ENCODE data around the gene ASCL1. TPM values are rescaled to one million over a fixed set of nuclear protein-coding genes. Genes with fewer than 3 reads are reported as not detected.

The ASCL1 gene
- total RNA-seq, 2 experiments from 2014 or later = not detected

DNA sequence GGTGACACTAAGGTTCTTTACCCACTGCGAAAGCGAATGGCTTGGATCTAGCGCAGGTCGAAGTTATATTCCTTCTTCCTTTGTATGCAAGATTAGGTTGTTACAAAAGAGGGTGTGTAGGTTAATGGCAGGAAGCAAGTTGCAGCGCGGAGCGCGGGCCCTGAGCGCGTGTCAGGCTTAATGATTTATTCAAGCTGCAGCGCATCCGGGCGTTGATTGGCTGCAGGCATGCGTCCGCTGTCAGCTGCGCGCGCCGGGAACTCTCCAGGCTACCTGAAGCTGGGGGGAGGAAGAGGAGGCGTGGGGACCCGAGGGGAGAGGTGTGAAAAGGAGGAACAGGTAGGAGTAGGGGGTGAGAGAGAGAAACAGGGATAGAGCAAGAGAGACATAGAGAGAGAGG lies 7.4 kb downstream of the ASCL1 start:
- CTCF ChIA-PET = interaction anchor here (2.1 kb wide), 1 partner anchor 16 kb away, joined by 9 read pairs; no protein-coding TSS in a partner anchor
- peaks cover 2% of the 10 kb centered on the region for H3K36me3 Mint-ChIP-seq (ENCODE audit: low read depth)
- H3K4me1 Mint-ChIP-seq = peaks cover 19% of the 10 kb centered on the region
- peak; percentile 47 for ATAC-seq
- peak; percentile 49 for DNase-seq
- POLR2A ChIA-PET = no interaction called here
- peak overlapping the region; percentile 34 for H3K4me3 Mint-ChIP-seq
- intact Hi-C loops (cut with DNase I, micrococcal nuclease) = no loop called here
- H3K9me3 Mint-ChIP-seq (ENCODE audit: low read depth) = peaks cover 4% of the 10 kb centered on the region
- no peak overlapping the region for H3K27ac Mint-ChIP-seq
- H3K27me3 Mint-ChIP-seq = peaks cover 76% of the 10 kb centered on the region

GRCh38 chr12:102965281-102966155 lies 8.0 kb downstream of the ASCL1 start:
- H3K27ac Mint-ChIP-seq = no peak overlapping the region
- H3K36me3 Mint-ChIP-seq (ENCODE audit: low read depth) = peaks cover 2% of the 10 kb centered on the region
- peaks cover 19% of the 10 kb centered on the region for H3K4me1 Mint-ChIP-seq
- DNase-seq (no peak), ATAC-seq (no peak)
- ChIA-PET CTCF (interaction anchor here (2.1 kb wide), 1 partner anchor 17 kb away, joined by 9 read pairs; no protein-coding TSS in a partner anchor), POLR2A (no interaction called here)
- peaks cover 4% of the 10 kb centered on the region for H3K9me3 Mint-ChIP-seq (ENCODE audit: low read depth)
- peaks cover 74% of the 10 kb centered on the region for H3K27me3 Mint-ChIP-seq
- intact Hi-C loops (cut with DNase I, micrococcal nuclease) = no loop called here
- peak overlapping the region; percentile 34 for H3K4me3 Mint-ChIP-seq

- ATAC-seq = no peak
These were observed 8.9 kb downstream of the ASCL1 start for GRCh38 chr12:102966200-102966863.

GRCh38 chr12:102970780-102971179 lies 13.3 kb downstream of the ASCL1 start:
- Mint-ChIP-seq H3K4me1 (peaks cover under 1% of the 10 kb centered on the region), H3K9me3 (ENCODE audit: low read depth) (no peaks in the 10 kb centered on the region), H3K27me3 (peaks cover 51% of the 10 kb centered on the region), H3K36me3 (ENCODE audit: low read depth) (no peaks in the 10 kb centered on the region), H3K4me3 (no peak overlapping the region), H3K27ac (no peak overlapping the region)
- no peak for DNase-seq
- POLR2A ChIA-PET = no interaction called here
- CTCF ChIA-PET = no interaction called here
- ATAC-seq = no peak
- intact Hi-C loops (cut with DNase I, micrococcal nuclease) = no loop called here

More at GRCh38 chr12:102966200-102966863, 8.9 kb downstream of the ASCL1 start:
- H3K36me3 Mint-ChIP-seq (ENCODE audit: low read depth) = peaks cover 2% of the 10 kb centered on the region
- H3K27ac Mint-ChIP-seq = no peak overlapping the region
- H3K9me3 Mint-ChIP-seq (ENCODE audit: low read depth) = peaks cover 4% of the 10 kb centered on the region
- POLR2A ChIA-PET = no interaction called here
- DNase-seq = no peak
- CTCF ChIA-PET = interaction anchor here (2.1 kb wide), 1 partner anchor 18 kb away, joined by 9 read pairs; no protein-coding TSS in a partner anchor
- peaks cover 19% of the 10 kb centered on the region for H3K4me1 Mint-ChIP-seq
- H3K4me3 Mint-ChIP-seq = no peak overlapping the region
- intact Hi-C loops (cut with DNase I, micrococcal nuclease) = no loop called here
- H3K27me3 Mint-ChIP-seq = peaks cover 75% of the 10 kb centered on the region

DNA sequence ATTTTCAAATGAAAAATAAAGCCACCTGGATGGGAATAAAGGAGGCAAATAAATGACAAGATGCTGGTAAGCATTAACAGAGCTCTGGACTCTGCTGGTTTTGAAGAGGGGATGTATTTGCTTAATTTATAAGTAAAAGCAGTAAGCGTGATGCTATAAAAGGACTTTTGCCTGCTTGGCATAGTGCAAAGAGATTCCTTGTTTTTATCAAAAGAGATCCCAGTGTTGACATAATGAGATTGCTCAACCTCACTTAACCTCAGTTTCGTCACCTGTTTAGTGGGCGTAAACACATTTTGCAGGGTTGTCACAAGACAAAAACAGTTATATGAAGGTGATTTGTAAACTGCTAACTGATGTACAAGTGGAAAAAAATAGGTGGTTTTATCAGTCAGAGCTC lies 13.8 kb downstream of the ASCL1 start:
- POLR2A ChIA-PET = no interaction called here
- Mint-ChIP-seq H3K36me3 (ENCODE audit: low read depth) (no peaks in the 10 kb centered on the region), H3K4me1 (no peaks in the 10 kb centered on the region), H3K9me3 (ENCODE audit: low read depth) (no peaks in the 10 kb centered on the region), H3K27ac (no peak overlapping the region), H3K4me3 (no peak overlapping the region), H3K27me3 (peaks cover 49% of the 10 kb centered on the region)
- intact Hi-C loops (cut with DNase I, micrococcal nuclease) = no loop called here
- CTCF ChIA-PET = no interaction called here
- DNase-seq = no peak
- no peak for ATAC-seq

- POLR2A ChIA-PET = no interaction called here
- no peak for ATAC-seq
- H3K9me3 Mint-ChIP-seq (ENCODE audit: low read depth) = no peaks in the 10 kb centered on the region
- H3K27ac Mint-ChIP-seq = no peak overlapping the region
- DNase-seq = no peak
- H3K36me3 Mint-ChIP-seq (ENCODE audit: low read depth) = no peaks in the 10 kb centered on the region
- intact Hi-C loops (cut with DNase I, micrococcal nuclease) = no loop called here
- H3K4me3 Mint-ChIP-seq = no peak overlapping the region
- peaks cover 27% of the 10 kb centered on the region for H3K27me3 Mint-ChIP-seq
- CTCF ChIA-PET = no interaction called here
- H3K4me1 Mint-ChIP-seq = no peaks in the 10 kb centered on the region
These were observed 16.1 kb downstream of the ASCL1 start for GRCh38 chr12:102973583-102973982.

DNA sequence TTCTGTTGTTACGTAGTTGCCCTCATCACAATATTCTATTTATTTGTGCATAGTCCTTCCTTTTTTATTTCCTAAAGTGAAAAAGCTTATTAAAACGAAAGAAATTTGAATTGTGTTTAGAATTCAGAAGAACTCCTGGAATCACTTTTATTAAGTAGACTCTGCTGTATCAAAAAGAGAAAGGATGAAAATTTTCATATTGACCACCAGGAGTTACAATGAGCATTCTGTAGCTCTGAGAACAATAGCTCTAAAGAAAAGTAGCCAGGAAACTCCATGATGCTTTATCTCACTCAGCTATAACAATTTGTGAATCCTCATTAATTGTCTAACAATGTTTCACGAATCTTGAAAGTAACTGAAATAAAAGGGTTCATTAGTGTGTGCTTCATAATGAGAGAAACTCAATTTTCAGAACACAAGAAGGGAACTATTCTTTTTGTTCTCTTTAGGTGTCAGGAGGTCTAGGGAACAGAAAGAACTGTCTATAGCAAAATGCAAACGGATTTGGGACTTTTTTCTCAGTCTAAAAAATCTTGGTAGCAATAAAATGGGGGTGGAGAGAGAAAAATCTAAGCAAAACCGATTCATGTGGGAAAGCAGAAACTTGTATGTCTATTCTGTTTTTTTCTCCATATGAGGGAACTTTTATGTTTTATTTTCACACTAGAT lies 19.3 kb downstream of the ASCL1 start:
- ATAC-seq (no peak), DNase-seq (no peak)
- POLR2A ChIA-PET = no interaction called here
- Mint-ChIP-seq H3K4me3 (no peak overlapping the region), H3K9me3 (ENCODE audit: low read depth) (no peaks in the 10 kb centered on the region), H3K27ac (no peak overlapping the region), H3K27me3 (peaks cover 16% of the 10 kb centered on the region), H3K4me1 (no peaks in the 10 kb centered on the region), H3K36me3 (ENCODE audit: low read depth) (no peaks in the 10 kb centered on the region)
- intact Hi-C loops (cut with DNase I, micrococcal nuclease) = no loop called here
- CTCF ChIA-PET = no interaction called here

GRCh38 chr12:102977945-102978706 lies 20.7 kb downstream of the ASCL1 start:
- ChIA-PET POLR2A (no interaction called here), CTCF (no interaction called here)
- no peaks in the 10 kb centered on the region for H3K36me3 Mint-ChIP-seq (ENCODE audit: low read depth)
- H3K4me1 Mint-ChIP-seq = no peaks in the 10 kb centered on the region
- intact Hi-C loops (cut with DNase I, micrococcal nuclease) = no loop called here
- no peak overlapping the region for H3K4me3 Mint-ChIP-seq
- ATAC-seq (no peak), DNase-seq (no peak)
- H3K9me3 Mint-ChIP-seq (ENCODE audit: low read depth) = no peaks in the 10 kb centered on the region
- peaks cover 18% of the 10 kb centered on the region for H3K27me3 Mint-ChIP-seq
- no peak overlapping the region for H3K27ac Mint-ChIP-seq

DNA sequence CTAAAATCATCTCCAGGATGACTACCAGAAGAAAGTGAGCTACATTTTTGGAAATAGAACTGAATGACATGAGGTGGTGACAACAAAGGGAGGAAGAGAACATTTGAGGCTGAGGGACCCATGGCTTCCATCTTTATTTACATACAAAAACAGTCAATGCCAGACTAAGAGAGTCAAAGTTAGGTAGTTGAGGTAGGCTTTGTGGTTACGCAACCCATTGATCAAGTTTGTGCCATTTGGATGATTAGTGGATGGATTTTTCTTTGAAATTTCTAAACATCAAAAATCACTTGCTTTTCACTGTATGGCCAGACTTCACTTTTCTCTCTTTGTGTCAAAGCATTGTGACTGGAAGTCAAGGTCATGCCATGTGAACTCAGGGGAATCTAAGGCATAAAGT lies 22.9 kb downstream of the ASCL1 start:
- ChIA-PET POLR2A (no interaction called here), CTCF (no interaction called here)
- no peaks in the 10 kb centered on the region for H3K36me3 Mint-ChIP-seq (ENCODE audit: low read depth)
- DNase-seq (no peak), ATAC-seq (no peak)
- H3K4me1 Mint-ChIP-seq = no peaks in the 10 kb centered on the region
- no peak overlapping the region for H3K27ac Mint-ChIP-seq
- intact Hi-C loops (cut with DNase I, micrococcal nuclease) = no loop called here
- H3K9me3 Mint-ChIP-seq (ENCODE audit: low read depth) = no peaks in the 10 kb centered on the region
- H3K4me3 Mint-ChIP-seq = no peak overlapping the region
- peaks cover 20% of the 10 kb centered on the region for H3K27me3 Mint-ChIP-seq

DNA sequence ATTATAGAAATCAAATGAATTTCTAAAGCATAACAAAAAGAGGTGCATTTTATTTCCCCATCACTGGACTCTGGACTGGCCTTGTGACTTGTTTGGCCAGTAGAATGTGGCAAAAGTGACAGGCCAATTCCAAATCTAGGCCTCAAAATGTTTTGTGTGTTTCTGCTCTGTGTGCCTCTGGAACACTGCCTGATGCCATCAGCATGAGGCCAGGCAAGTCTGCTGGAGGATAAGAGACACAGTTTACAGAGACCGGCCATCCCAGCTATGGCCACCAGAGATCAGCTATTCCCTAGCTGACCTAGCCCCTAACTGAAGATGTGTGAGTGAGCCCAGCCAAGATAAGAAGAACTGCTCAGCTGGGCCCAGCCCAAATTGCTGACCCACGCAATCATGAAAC lies 32.9 kb downstream of the ASCL1 start:
- H3K9me3 Mint-ChIP-seq (ENCODE audit: low read depth) = no peaks in the 10 kb centered on the region
- H3K27ac Mint-ChIP-seq = no peak overlapping the region
- no peak overlapping the region for H3K4me3 Mint-ChIP-seq
- no peaks in the 10 kb centered on the region for H3K4me1 Mint-ChIP-seq
- POLR2A ChIA-PET = no interaction called here
- ATAC-seq = no peak
- no peaks in the 10 kb centered on the region for H3K36me3 Mint-ChIP-seq (ENCODE audit: low read depth)
- CTCF ChIA-PET = no interaction called here
- no peak for DNase-seq
- H3K27me3 Mint-ChIP-seq = no peaks in the 10 kb centered on the region
- intact Hi-C loops (cut with DNase I, micrococcal nuclease) = no loop called here

GRCh38 chr12:102992297-102992696 lies 34.8 kb downstream of the ASCL1 start:
- intact Hi-C loops (cut with DNase I, micrococcal nuclease) = no loop called here
- Mint-ChIP-seq H3K4me1 (no peaks in the 10 kb centered on the region), H3K9me3 (ENCODE audit: low read depth) (no peaks in the 10 kb centered on the region), H3K27ac (no peak overlapping the region), H3K4me3 (no peak overlapping the region), H3K36me3 (ENCODE audit: low read depth) (no peaks in the 10 kb centered on the region), H3K27me3 (no peaks in the 10 kb centered on the region)
- DNase-seq (no peak), ATAC-seq (no peak)
- POLR2A ChIA-PET = interaction anchor here (0.6 kb wide), 1 partner anchor 283 kb away, joined by 3 read pairs; no protein-coding TSS in a partner anchor
- CTCF ChIA-PET = no interaction called here
